ENCODE measurements around the gene GOLGA6L6.
"Not testable (repeated sequence)": the region's sequence is repeated elsewhere in the genome, so short reads cannot be mapped to it uniquely, and the experiment has no call there.

The GOLGA6L6 gene, protein sequence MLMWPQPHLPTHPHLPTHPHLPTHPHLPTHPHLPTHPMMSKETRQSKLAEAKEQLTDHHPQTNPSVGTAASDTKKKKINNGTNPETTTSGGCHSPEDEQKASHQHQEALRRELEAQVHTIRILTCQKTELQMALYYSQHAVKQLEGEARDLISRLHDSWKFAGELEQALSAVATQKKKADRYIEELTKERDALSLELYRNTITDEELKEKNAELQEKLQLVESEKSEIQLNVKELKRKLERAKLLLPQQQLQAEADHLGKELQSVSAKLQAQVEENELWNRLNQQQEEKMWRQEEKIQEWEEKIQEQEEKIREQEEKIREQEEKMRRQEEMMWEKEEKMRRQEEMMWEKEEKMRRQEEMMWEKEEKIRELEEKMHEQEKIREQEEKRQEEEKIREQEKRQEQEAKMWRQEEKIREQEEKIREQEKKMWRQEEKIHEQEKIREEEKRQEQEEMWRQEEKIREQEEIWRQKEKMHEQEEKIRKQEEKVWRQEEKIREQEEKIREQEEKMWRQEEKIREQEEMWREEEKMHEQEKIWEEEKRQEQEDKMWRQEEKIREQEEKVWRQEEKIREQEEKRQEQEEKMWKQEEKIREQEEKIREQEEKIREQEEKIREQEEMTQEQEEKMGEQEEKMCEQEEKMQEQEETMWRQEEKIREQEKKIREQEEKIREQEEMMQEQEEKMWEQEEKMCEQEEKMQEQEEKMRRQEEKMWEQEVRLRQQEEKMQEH

GRCh38 chr15:20541700-20542099 is at the start of gene GOLGA6L6:
Gene GOLGA6L6, minus strand, starts transcription at chr15:20541800. Its CDS starts 91 bp downstream, at chr15:20541709.
- not testable (repeated sequence) for DNase-seq

GRCh38 chr15:20590069-20590468 is 48.5 kb upstream of the GOLGA6L6 start:
- not testable (repeated sequence) for DNase-seq

- DNase-seq = not testable (repeated sequence)
Measured at GRCh38 chr15:20586821-20587220, 45.2 kb upstream of the GOLGA6L6 start.

DNA sequence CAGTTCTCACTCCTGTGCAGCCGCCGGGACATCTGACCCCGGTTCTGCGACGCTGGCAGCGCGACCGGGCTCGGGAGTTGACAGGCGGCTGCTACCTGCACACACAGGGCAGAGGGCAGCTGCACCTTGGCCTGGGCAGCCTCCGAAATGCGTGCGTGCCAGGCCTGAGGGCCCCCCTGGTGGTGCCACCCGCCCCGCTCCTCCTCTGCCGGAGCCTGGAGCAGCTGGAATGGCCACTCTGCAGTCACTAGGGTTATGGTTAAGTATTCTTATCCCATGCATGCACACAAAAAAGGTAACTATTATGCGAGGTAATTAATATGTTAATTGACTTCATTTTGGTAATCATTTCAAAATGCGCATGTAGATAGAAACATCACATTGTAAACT is 41.1 kb upstream of the GOLGA6L6 start:
- DNase-seq = peak; percentile 6

DNA sequence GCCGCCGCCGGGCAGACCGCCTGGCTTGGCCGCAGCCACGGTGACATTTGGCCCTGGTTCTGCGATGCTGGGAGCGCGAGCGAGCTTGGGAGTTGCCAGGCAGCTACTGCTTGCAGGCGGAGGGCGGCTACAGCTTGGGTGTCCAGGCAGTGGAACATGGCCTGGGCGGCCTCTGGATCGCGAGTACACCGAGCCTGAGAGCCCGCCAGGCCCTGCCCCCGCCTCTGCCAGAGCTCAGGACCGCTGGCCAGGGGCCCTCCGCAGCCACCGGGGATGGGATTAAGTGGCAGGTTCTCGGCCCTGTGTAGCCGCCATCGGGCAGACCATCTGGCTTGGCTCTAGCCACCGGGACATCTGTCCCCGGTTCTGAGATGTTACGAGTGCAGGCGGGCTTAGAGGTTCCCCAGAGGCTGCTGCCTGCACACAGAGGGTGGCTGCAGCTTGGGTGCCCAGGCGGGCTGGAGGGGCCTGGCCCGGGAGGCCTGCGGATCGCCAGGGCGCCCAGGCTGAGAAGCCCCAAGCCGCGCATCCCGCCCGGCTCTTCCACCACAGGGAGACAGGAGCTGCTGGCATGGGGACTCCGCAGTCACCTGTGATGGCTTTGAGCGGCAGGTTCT is 40.6 kb upstream of the GOLGA6L6 start:
- not testable (repeated sequence) for DNase-seq

GRCh38 chr15:20581261-20582108 is 39.9 kb upstream of the GOLGA6L6 start:
- DNase-seq = not testable (repeated sequence)

DNA sequence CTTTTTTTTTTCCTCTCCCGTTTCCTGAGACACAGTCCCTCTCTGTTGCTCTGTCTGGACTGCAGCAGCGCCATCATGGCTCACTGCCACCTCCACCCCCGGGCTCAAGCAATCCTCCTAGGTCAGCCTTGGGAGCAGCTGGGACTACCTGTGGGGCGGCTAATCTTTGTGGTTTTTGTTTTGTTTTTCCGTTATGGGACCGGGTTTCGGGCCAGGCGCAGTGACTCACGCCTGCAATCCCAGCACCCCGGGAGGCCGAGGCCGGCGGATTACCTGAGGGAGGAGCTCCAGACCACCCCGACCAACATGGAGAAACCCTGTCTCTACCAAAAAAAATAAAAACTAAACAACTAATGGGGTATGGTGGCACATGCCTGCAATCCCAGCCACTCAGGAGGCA is 38.1 kb upstream of the GOLGA6L6 start:
- DNase-seq = not testable (repeated sequence)

GRCh38 chr15:20551289-20551688 is 9.7 kb upstream of the GOLGA6L6 start:
- not testable (repeated sequence) for DNase-seq

DNA sequence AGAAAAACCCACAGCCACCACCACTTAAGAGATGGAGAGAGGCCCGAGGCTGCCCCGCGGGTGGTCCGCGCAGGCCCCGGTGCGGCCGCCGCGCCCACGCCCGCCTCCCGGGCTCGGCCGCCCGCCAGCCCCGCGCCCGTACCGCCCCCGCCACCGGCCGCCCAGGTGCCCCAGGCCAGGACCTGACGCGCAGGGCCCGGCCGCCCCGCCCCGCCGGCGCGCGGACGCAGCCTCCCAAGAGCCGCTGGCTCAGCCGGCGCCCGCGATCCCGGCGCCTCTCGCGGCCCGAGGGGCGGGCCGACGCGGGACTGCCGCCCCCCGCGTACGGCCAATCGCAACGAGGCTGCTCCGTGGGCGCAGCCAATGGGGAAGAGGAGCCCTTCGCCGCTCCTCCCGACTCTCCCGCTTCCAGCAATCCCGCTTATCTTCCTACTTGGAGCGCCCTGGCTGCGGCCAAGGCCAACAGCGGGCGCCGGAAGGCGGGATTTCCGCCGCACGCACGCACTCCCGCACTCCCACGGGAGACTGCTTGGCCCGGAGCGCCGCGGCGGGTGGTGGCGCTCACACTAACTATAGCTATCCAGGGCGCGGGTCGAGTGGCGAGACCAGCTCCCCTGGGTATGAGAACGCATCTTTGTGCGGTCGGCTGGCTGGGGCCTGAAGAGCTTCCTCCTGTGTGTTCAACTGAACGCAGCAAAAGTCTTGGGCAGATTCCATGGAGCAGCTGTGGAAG is 35.5 kb downstream of the GOLGA6L6 start:
- not testable (repeated sequence) for DNase-seq

- not testable (repeated sequence) for DNase-seq
Measured at GRCh38 chr15:20502839-20503238, 38.8 kb downstream of the GOLGA6L6 start.

DNA sequence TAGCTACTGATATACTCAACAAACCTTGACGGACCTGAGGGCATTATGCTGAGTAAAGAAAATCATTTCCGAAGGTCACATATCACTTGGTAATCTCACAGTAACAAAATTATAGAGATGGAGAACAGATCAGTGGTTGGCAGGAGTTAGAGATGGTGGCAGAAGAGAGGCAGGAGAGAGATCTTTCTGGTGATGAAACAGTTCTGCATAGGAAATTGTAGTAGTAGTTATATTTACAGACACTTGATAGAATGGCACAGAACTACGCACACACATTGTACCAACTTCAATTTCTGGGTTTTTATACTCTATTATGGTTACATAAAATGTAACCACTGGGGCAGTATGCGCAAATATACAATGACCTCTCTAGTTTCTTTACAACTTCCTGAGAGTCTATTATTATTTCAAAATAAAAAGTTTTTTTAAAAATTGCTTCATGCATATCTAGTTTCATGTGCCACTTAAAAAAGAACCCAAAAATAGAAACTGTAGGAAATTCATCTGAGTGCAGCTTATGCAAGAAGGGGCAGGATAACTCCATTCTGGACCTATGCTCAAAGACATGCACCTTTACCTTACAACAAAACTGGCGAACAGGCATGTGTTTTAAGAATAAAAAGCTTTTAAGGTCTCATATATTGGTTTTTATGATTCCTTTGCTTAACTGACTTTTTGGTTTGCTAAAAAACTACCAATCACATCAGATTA is 39.9 kb downstream of the GOLGA6L6 start:
- not testable (repeated sequence) for DNase-seq

GRCh38 chr15:20497781-20498180 is 43.8 kb downstream of the GOLGA6L6 start:
- DNase-seq = not testable (repeated sequence)

GRCh38 chr15:20493035-20493434 is 48.6 kb downstream of the GOLGA6L6 start:
- DNase-seq = not testable (repeated sequence)

DNA sequence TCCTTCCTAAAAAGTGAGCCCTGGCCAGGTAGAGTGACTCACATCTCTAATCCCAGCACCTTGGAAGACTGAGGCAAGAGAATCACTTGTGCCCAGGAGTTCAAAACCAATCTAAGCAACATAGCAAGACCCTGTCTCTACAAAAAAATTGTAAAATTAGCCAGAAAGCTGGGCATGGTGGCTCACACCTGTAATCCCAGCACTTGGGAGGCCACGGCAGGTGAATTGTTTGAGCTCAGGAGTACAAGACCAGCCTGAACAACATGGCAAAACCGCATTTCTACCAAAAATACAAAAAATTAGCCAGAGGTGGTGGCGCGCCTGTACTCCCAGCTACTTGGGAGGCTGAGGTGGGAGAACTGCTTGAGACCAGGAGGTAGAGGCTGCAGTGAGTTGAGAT is 49.0 kb downstream of the GOLGA6L6 start:
- DNase-seq = not testable (repeated sequence)

- not testable (repeated sequence) for DNase-seq
Measured at GRCh38 chr15:20489320-20489719, 52.3 kb downstream of the GOLGA6L6 start.

All from islet precursor cell (in vitro differentiated cells).